HG03565 (cell line): Measurements from ENCODE around the gene YAF2.
"Not testable (repeated sequence)": the region's sequence is repeated elsewhere in the genome, so short reads cannot be mapped to it uniquely, and the experiment has no call there.

Experiments used
- ATAC-seq: cut with Tn5 transposase; IDR thresholded peaks from one replicate; pipeline ENCODE4 v1.9.1; 2021; ENCODE audit warnings: mild to moderate bottlenecking, moderate library complexity; ENCODE audit not compliant: unreplicated experiment

The YAF2 gene

DNA sequence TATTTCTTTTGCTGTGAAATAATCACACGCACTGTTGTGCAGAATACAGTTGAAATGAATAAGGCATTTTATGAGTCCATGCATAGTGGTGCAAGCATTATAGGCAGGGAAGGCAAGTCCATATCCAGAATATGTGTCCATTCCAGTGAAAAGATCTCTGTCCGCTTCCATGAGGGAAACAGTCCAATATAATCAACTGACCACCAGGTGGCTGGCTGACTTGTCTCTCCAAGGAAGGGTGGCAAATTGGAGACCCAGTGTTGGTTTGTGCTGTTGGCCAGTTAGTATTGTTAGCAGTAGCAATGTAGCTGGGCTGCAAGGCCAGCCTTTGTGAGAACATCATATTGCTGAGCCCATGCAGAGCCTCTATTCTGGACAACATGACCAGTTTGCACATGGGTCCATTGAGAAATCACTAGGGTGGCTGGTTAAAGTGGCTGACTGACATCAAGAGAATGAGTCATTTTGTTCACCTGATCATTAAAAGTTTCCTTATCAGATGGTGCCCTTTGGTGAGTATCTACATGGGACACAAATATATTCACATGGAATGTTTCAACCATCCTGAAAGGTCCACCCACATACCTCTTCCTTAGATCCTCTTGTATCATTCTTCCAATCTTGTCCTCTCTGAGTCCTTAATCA is 17.3 kb upstream of the YAF2 start:
- no peak for ATAC-seq

DNA sequence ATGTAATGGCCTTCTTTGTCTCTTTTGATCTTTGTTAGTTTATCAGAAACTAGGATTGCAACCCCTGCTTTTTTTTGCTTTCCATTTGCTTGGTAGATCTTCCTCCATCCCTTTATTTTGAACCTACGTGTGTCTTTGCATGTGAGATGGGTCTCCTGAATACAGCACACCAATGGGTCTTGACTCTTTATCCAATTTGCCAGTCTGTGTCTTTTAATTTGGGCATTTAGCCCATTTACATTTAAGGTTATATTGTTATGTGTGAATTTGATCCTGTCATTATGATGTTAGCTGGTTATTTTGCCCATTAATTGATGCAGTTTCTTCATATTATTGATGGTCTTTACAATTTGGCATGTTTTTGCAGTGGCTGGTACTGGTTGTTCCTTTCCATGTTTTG is 14.6 kb upstream of the YAF2 start:
- ATAC-seq: not testable (repeated sequence)

DNA sequence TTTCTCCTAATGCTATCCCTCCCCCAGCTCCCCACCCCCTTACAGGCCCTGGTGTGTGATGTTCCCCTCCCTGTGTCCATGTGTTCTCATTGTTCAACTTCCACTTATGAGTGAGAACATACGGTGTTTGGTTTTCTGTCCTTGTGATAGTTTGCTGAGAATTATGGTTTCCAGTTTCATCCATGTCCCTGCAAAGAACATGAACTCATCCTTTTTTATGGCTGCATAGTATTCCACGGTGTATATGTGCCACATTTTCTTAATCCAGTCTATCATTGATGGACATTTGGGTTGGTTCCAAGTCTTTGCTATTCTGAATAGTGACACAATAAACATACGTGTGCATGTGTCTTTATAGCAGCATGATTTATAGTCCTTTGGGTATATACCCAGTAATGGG is 11.0 kb upstream of the YAF2 start:
- ATAC-seq: not testable (repeated sequence)

DNA sequence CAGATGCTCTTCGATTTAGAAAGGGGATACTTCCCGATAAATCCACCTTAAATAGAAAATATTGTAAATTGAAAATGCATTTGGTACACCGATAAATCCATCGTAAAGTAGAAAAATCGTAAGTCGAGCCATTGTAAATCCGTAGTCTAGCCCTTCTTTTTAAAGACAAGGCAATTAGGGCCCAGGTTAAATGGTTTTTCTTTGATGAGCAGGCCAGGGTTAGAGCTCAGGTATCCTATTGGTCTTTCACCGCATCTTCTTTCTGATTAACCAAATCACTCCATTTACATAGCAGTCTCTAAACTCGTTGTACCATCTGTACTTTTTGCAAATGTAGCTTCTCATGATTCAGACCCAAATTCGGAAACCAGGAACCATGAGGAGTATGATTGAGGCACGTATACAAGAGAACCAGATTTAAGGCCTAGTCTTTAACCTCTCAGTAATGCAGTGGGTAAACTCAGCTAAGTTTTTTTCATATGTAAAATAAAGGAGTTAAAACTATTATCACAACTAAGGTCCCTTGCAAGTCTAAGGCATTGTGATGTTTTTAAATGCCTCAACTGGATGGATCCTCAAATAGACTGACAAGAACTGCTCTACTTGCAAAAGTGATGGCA is 2.2 kb upstream of the YAF2 start:
- ATAC-seq: no peak

DNA sequence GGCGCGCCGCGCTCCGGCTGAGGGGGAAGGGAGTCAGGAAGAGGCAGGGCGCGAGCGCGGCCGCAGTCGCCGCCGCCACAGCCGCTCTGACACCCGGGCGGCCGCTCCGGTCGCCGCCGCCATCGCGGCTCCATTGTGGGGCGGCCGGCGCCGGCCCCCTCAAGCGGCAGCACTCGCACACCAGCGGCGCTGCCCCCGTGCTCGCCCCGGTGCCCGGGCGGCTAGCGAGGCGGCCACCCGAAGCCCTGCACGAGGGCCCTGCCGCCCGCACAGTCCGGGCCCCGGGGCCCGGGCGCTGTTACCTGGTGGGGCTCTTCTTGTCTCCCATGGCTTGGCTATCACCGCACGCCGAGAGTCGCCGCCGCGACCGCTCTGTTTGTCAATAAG is 202 bp downstream of the YAF2 start:
- ATAC-seq: peak; percentile 22

DNA sequence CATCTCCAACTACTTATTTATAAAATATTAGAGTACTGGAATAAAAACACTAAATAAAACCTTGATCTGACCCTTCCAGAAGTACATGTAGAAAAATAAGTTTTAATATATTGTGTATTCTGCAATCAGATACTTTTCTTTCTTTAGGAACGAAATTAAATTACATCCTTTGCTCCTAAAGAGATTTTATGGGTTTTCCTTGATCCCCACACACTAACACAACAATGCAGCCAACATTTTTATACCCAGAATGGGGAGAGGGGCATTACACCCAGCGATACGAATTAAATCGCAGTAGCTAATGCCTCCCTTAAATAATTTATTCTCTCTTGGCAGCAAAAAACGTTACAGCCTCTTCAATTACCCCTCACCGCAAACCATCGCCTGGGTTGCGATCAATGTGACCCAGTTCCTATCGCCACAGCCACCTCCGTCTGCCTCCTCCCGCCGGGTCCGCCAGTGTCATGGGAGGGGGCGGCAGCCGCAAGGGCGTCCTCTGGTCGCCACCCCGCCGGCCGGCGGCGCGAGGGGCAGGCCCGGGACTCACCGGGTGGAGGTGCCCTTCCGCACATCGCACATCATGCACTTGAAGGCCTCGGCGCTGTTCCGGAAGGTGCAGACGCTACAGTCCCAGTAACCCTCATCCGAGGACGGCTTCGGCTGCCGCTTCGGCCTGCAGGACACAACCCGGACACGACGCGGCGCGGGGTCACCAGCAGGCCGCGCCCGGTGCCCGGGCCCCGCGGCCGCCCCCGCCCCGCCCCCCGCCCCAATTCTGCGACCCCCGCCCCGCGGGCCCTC is 796 bp downstream of the YAF2 start:
- ATAC-seq: peak; percentile 77

DNA sequence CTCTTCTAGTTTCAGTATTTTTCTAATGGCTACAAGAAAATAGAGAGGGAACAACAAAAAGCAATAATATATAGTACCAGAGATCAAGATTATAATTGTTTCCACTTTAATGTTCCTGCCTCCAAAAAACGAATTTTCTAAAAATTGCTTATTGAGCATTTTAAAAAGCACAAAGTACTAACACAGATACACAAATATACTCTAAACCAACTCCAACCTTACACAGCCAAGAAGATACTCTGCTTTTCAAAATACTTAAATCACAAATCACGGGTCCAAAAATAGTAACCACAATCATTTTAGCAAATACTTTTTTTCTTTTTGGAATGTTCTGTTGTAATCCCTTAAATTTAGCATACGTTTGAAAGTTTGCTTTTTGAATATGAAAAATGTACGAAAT is 2.0 kb downstream of the YAF2 start:
- no peak for ATAC-seq

DNA sequence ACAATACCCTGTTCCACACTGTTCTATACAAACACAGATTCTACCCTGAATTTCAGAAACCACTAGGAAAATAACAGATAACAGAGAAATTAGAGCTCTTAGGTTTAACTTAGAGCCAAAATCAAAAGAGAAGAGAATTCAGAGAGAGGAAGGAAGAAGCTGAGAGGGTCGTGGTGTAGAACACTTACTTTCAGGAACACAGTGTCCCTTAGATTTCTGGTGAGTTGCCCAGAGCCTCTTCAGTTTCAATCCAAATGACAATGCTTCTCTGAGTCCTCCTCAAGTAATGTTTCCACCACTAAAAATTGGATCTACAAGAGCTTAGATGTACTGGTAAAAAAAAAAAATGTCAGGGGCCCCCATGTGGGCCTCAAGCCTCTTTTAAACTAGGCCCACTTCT is 2.6 kb downstream of the YAF2 start:
- ATAC-seq: no peak

DNA sequence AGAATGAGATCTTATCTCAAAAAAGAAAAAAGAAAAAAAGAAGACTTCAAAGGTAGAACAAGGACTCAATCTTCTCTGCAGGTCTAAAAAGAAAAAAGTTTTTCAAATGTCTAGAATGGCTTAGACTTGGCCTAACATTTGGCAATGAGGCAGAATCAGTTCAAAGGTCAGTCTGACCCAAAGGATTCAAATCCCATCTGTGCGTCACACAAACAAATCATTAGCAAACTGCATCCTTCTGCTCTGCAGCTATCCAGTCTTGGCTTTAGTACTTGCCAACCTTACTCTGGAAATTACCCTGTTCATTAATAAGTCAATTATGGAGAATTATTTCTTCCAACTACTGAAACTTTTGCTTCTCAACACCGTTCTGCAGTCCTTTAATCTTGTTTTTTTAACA is 3.1 kb downstream of the YAF2 start:
- ATAC-seq: no peak

DNA sequence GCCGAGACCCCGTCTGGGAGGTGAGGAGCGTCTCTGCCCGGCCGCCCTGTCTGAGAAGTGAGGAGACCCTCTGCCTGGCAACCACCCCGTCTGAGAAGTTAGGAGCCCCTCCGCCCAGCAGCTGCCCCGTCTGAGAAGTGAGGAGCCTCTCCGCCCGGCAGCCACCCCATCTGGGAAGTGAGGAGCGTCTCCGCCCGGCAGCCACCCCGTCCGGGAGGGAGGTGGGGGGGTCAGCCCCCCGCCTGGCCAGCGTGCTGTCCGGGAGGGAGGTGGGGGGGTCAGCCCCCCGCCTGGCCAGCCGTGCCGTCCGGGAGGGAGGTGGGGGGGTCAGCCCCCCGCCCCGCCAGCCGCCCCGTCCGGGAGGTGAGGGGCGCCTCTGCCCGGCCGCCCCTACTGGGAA is 10.5 kb downstream of the YAF2 start:
- ATAC-seq: not testable (repeated sequence)

DNA sequence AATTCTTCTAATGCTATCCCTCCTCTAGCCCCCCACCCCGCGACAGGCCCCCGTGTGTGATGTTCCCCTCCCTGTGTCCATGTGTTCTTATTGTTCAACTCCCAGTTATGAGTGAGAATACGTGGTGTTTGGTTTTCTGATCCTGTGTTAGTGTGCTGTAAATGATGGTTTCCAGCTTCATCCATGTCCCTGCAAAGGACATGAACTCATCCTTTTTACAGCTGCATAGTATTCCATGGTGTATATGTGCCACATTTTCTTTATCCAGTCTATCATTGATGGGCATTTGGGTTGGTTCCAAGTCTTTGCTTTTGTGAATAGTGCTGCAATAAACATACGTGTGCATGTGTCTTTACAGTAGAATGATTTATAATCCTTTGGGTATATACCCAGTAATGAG is 13.5 kb downstream of the YAF2 start:
- ATAC-seq: not testable (repeated sequence)

DNA sequence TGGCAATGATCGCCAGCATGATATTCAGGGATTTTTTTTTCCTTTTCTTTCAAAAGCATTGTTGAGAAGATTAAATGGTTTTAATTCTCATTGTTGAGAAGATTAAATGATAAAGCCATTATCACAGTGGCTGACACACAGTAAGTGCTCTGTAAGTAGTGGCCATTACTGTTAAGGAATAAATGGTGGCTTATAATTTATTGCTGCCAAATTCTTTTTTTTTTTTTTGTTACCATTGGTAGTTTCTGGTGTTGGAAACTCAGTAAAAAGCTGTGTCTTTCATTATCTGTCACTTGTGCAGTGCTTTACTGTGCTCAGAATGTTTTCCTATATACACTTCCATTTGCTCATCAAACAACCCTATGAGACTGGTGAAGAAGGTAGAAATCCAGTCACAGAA is 15.3 kb downstream of the YAF2 start:
- no peak for ATAC-seq

DNA sequence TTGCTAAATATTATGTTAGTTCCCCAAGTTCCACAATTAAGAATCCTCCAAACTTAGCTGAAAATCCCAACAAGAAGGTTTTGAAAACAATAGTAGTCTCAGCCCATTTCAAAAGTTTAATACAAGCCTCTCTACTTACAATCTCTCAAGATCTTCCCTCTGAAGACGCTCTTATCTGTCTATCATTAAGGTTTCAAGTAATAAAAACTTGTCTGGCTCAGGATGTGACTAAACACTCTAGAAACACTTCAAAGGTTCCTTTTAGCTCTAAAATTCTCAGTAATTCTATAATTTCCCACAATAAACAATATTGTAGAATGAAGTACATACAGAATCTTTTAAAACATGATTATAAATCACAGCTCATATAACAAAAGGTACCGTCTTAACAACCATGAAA is 16.3 kb downstream of the YAF2 start:
- ATAC-seq: no peak

DNA sequence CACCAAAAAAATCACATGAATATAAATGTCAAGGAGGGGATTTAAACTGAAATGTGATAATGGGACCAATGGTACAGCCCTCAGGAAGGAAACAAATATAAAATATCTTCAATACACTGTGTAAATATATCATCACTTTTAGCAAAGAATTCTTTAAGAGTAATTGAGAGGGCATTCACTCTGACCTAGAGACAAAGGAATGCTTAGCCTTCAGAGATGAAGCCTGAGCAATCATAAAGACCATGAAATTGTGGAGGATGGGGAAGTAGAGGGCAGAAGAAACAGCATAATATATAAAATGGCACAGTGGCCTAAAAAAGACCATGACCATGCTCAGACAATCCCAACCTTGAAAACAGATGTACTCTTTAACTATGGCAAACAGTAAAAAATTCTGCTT is 20.4 kb downstream of the YAF2 start:
- no peak for ATAC-seq

DNA sequence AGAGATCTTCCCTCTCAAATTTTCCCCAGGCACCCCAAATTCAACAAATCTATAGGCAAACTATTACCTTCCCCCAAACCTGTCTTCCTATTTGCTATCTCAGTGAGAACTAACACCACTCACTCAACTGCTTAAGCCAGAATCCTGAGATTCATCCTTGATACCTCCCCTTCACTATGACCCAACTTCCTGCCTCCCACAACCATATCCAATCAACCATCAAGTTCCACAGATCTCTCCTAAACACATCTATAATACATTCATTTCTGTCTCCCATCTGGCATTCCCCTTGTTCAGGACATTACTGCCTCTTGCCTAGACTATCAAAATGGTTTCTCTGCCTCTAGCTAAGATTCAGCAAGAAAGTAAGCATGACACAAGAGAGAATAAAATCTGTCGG is 21.3 kb downstream of the YAF2 start:
- no peak for ATAC-seq

DNA sequence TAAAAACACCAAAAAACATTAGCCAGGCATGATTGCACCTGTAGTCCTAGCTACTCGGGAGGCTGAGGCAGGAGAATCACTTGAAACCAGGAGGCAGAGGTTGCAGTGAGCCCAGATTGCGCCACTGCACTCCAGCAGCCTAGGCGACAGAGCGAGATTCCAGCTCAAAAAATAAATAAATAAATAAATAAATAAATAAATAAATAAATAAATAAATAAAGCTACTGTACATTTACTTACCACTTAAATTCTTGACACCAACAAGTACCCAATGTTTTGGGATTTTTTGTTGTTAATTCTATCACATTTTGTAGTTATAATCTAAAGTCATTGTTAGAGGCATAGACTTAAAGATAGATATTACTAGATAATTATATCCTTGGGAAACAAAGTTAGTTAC is 22.3 kb downstream of the YAF2 start:
- not testable (repeated sequence) for ATAC-seq

DNA sequence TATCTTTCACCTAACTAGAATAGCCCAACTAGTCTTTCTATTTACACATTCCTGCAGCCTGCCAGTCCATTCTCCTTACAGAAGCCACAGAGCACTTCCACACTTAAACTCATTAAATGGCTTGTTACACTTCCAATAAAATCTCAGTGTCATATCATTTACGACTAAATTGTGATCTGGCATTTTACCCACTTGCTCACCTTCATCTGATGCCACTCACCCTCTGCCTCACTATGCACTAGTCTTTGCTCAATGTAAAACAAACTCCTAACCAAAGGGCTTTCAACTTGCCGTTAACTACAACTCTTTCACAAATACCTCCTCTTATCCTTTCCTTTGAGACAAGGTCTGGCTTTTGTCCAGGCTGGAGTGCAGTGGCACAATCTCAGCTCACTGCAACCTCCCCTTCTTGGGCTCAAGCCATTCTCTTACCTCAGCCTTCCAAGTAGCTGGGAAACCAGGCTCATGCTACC is 24.1 kb downstream of the YAF2 start:
- no peak for ATAC-seq

DNA sequence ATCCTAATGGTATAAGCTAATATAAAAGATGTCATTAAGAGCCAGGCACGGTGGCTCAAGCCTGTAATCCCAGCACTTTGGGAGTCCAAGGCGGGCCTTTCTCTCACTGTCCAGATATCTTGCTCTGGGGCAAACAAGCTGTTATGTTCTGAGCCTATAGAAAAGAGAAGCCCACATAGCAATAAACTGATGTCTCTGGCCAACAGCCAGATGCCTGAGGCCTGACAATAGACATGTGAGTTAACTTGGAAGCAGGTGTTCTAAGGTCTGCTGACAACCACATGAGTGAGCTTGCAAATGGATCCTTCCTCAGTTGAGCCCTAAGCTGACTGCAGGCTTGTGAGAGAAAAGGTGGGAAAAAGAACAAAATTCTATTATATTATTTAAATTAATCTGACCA is 25.0 kb downstream of the YAF2 start:
- ATAC-seq: no peak

DNA sequence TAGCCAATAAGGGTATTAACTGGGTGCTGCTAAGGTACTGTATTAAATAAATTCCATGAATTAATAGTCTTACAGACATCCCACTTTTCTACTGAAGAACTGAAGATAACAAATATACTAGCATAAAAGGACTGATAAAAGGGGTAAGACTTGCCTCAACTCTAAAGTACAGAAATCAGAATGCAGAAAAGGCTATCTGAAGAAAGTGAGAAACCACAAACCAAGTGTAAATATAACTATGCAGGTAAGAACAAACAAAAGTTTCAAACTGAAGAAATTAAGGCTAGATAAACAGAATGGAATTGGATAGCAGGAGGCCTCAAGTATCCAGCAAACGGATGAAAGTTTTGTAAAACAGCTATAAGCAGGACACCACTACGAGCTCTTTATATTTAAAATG is 29.5 kb downstream of the YAF2 start:
- ATAC-seq: peak; percentile 48

DNA sequence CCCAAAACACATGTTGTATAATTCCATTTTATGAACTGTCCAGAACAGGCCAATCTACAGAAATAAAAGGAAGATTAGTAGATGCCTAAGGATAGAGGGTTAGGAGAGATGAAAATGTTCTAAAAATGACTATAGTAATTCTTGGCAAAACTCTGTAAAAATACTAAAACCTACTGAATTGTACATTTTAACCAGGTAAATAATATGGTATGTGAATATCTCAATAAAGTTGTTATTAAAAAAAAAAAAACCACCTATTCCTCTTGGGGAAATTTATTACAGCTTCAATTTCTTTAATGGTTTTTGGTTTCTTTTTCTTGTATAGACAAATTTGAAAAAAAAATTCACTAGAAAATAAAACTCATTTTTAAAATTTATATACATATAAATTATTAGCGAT is 33.2 kb downstream of the YAF2 start:
- no peak for ATAC-seq

DNA sequence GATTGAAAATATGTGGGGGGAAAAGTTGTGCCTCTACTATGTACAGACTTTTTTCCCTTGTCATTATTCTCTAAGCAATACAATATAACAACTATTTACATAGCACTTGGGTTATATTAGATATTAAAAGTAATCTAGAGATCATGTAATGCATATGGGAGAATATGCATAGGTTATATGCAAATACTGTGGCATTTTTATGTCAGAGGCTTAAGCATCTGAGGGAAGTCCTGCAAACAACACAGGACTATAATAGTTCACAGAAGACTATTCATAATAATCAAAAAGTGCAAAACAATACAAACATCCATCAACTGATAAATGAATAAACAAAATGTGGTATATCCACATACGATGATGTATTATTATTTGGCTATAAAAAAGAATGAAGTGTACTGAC is 33.7 kb downstream of the YAF2 start:
- ATAC-seq: no peak

DNA sequence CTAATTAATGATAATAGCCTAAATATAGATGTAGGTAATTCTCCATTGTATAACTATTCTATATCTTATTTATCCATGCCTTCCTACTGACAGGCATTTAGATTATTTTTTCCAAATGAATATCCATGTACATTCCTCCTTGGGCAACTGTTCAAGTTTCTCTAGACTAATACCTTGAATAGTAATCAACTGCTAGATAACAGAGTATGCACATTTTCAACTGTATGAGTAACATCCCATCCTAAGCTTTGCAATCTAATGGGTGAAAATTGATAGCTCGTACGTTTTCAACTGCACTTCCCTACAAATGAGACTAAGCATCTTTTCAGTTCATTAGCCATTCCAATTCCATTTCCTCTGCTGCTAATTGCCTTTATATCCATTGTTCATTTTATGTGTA is 37.0 kb downstream of the YAF2 start:
- ATAC-seq: no peak
